ENCODE data around the gene RSBN1. TPM values are rescaled to one million over a fixed set of nuclear protein-coding genes. Genes with fewer than 3 reads are reported as not detected.
"Not testable (repeated sequence)": the region's sequence is repeated elsewhere in the genome, so short reads cannot be mapped to it uniquely, and the experiment has no call there.

Gene RSBN1
- total and polyA plus RNA-seq, 2 experiments from 2014 or later, result 12.7 to 27.3 TPM

- H3K36me3 ChIP-seq, result peaks cover 13% of the 10 kb centered on the region
- no peaks in the 10 kb centered on the region for H3K4me1 ChIP-seq (ENCODE audit: low read depth)
- no peaks in the 10 kb centered on the region for H3K27me3 ChIP-seq
- H3K4me3 ChIP-seq, result no peak overlapping the region
- no peaks in the 10 kb centered on the region for H3K9me3 ChIP-seq (ENCODE audit: low read depth)
- H3K27ac ChIP-seq, result no peak overlapping the region
- no peak for TF ChIP-seq CTCF (IDR thresholded peaks at IDR 0.05; ENCODE audit: low read depth, low read length)
- DNase-seq (ENCODE audit: low read depth in 1 of 2, low spot score in 1 of 2), result no peak
Observed at GRCh38 chr1:113732802-113733201, 79.5 kb downstream of the RSBN1 start.

- Histone ChIP-seq H3K4me3 (no peak overlapping the region), H3K27me3 (no peaks in the 10 kb centered on the region), H3K27ac (no peak overlapping the region), H3K4me1 (ENCODE audit: low read depth) (no peaks in the 10 kb centered on the region), H3K9me3 (ENCODE audit: low read depth) (no peaks in the 10 kb centered on the region), H3K36me3 (peaks cover 5% of the 10 kb centered on the region)
- TF ChIP-seq CTCF (IDR thresholded peaks at IDR 0.05; ENCODE audit: low read depth, low read length), result no peak
- DNase-seq (ENCODE audit: low read depth in 1 of 2, low spot score in 1 of 2), result no peak
Observed at GRCh38 chr1:113721010-113721409, 91.3 kb downstream of the RSBN1 start.

- H3K27me3 ChIP-seq; H3K9me3 ChIP-seq (ENCODE audit: low read depth); H3K27ac ChIP-seq; H3K4me1 ChIP-seq (ENCODE audit: low read depth); H3K4me3 ChIP-seq; H3K36me3 ChIP-seq; DNase-seq (ENCODE audit: low read depth in 1 of 2, low spot score in 1 of 2): not testable (repeated sequence)
Observed at GRCh38 chr1:113718621-113719020, 93.7 kb downstream of the RSBN1 start.

GRCh38 chr1:113717506-113717905 is 94.8 kb downstream of the RSBN1 start:
- H3K27ac ChIP-seq; H3K4me1 ChIP-seq (ENCODE audit: low read depth); H3K27me3 ChIP-seq; H3K36me3 ChIP-seq; H3K9me3 ChIP-seq (ENCODE audit: low read depth); H3K4me3 ChIP-seq; DNase-seq (ENCODE audit: low read depth in 1 of 2, low spot score in 1 of 2): not testable (repeated sequence)

- Histone ChIP-seq H3K9me3 (ENCODE audit: low read depth) (no peaks in the 10 kb centered on the region), H3K27ac (no peak overlapping the region), H3K4me3 (no peak overlapping the region), H3K36me3 (peaks cover 11% of the 10 kb centered on the region), H3K4me1 (ENCODE audit: low read depth) (no peaks in the 10 kb centered on the region), H3K27me3 (no peaks in the 10 kb centered on the region)
- DNase-seq (ENCODE audit: low read depth in 1 of 2, low spot score in 1 of 2), result no peak
- TF ChIP-seq CTCF (IDR thresholded peaks at IDR 0.05; ENCODE audit: low read depth, low read length), result no peak
Observed at GRCh38 chr1:113714606-113715269, 97.5 kb downstream of the RSBN1 start.

Other genes with a start within 250 kb of the RSBN1 start
- 33.2 and 45.2 TPM in 2 replicates for gene PHTF1, start 53.0 kb downstream of the RSBN1 start, total RNA-seq
- gene PHTF1, start 53.0 kb downstream of the RSBN1 start, polyA plus RNA-seq, result 40.5 and 49.9 TPM in 2 replicates
- not detected in 2 replicates for gene PTPN22, start 59.2 kb upstream of the RSBN1 start, total RNA-seq
- gene PTPN22, start 59.2 kb upstream of the RSBN1 start, polyA plus RNA-seq, result not detected in 2 replicates
- 4.5 TPM in 1 of 2 replicates, not detected in the other for gene BCL2L15, start 75.1 kb upstream of the RSBN1 start, total RNA-seq
- 0.16 TPM in 1 of 2 replicates, not detected in the other for gene BCL2L15, start 75.1 kb upstream of the RSBN1 start, polyA plus RNA-seq
- gene AP4B1, start 92.3 kb upstream of the RSBN1 start, total RNA-seq, result 8.8 and 18.8 TPM in 2 replicates
- gene AP4B1, start 92.3 kb upstream of the RSBN1 start, polyA plus RNA-seq, result 18.3 and 22.5 TPM in 2 replicates
- 5.6 and 6.3 TPM in 2 replicates for gene DCLRE1B, start 92.8 kb upstream of the RSBN1 start, total RNA-seq
- gene DCLRE1B, start 92.8 kb upstream of the RSBN1 start, polyA plus RNA-seq, result 3.4 and 5.5 TPM in 2 replicates
- 23.4 and 27.7 TPM in 2 replicates for gene HIPK1, start 116.8 kb upstream of the RSBN1 start, total RNA-seq
- 14.1 and 19.3 TPM in 2 replicates for gene HIPK1, start 116.8 kb upstream of the RSBN1 start, polyA plus RNA-seq
- 15.4 and 16.0 TPM in 2 replicates for gene OLFML3, start 167.0 kb upstream of the RSBN1 start, total RNA-seq
- gene OLFML3, start 167.0 kb upstream of the RSBN1 start, polyA plus RNA-seq, result 9.7 and 13.5 TPM in 2 replicates

Data from cardiac muscle cell (in vitro differentiated cells and primary cell).